Heart left ventricle (tissue), 16 donors: ENCODE measurements around the gene PFN2. TPM values are rescaled to one million over a fixed set of nuclear protein-coding genes. Genes with fewer than 3 reads are reported as not detected.
"Not testable (repeated sequence)": the region's sequence is repeated elsewhere in the genome, so short reads cannot be mapped to it uniquely, and the experiment has no call there.

ENCODE experiments used
- ATAC-seq, 4 donors: fragments of 200-7000 bp; cut with Tn5 transposase; one replicate each; pipeline ENCODE4 v1.9.1; 2020 to 2022; ENCODE audit warnings: moderate library complexity in 4 of 4, mild to moderate bottlenecking in 3 of 4, moderate number of reproducible peaks in 1 of 4
- DNase-seq, 5 donors: peaks; one replicate each; pipeline ENCODE4 v3.0.0-alpha.2; 2020
- H3K27ac ChIP-seq, 12 donors: fragments of 200-600 bp; sonication (generic) in 4 of 12; one replicate each; pipeline versions ENCODE4 v1.5.0 to v1.8.0; 2016 to 2022; ENCODE audit warnings: mild to moderate bottlenecking in 2 of 12
- H3K27me3 ChIP-seq, 9 donors: fragments of 200-600 bp; sonication (generic) in 2 of 9; one replicate each; pipeline versions ENCODE4 v1.5.1 to v1.8.0; 2016 to 2022; ENCODE audit warnings: mild to moderate bottlenecking in 3 of 9
- H3K36me3 ChIP-seq, 9 donors: fragments of 200-600 bp; sonication (generic) in 2 of 9; one replicate each; pipeline versions ENCODE4 v1.5.0 to v1.8.0; 2018 to 2022; ENCODE audit warnings: mild to moderate bottlenecking in 2 of 9
- H3K4me1 ChIP-seq, 12 donors: fragments of 200-600 bp; sonication (generic) in 4 of 12; one replicate each; pipeline versions ENCODE4 v1.5.0 to v1.8.0; 2016 to 2022; ENCODE audit warnings: mild to moderate bottlenecking in 3 of 12
- H3K4me3 ChIP-seq, 12 donors: fragments of 200-600 bp; sonication (generic) in 4 of 12; one replicate each; pipeline versions ENCODE4 v1.5.0 to v1.8.0; 2017 to 2022; ENCODE audit warnings: mild to moderate bottlenecking in 9 of 12, moderate library complexity in 4 of 12
- H3K9me3 ChIP-seq, 12 donors: fragments of 200-600 bp; sonication (generic) in 4 of 12; one replicate each; pipeline versions ENCODE4 v1.5.0 to v1.8.0; 2016 to 2022; ENCODE audit warnings: mild to moderate bottlenecking in 1 of 12
- CTCF ChIP-seq, 12 donors: fragments of 200-600 bp; sonication (generic) in 4 of 12; IDR thresholded peaks; one replicate each; pipeline versions ENCODE4 v1.5.0 to v1.8.0; 2018 to 2022; ENCODE audit warnings: antibody characterized with exemption in 12 of 12, mild to moderate bottlenecking in 5 of 12
- POLR2A ChIP-seq, 2 donors: fragments of 450-650 bp; IDR thresholded peaks; one replicate each; pipeline ENCODE4 v1.6.1; 2017; ENCODE audit warnings: antibody characterized with exemption in 2 of 2, mild to moderate bottlenecking in 2 of 2, moderate library complexity in 2 of 2
- WGBS, 4 donors: extraction: QIAGEN DNeasy Blood & Tissue Kit in 2 of 4; methylation state at CpG; one replicate each; pipeline versions ENCODE4 v1.1.5 to v1.1.7; 2013 to 2018; 5-methylcytosine and 5-hydroxymethylcytosine counted together
- intact Hi-C, 10 donors: fragments of 100-400 bp; cut with DNase I; formaldehyde crosslinking; loops; one replicate each; pipeline versions ENCODE4 v1.11.1 to v1.14.2; 2022
- polyA plus RNA-seq, 2 donors: library from polyadenylated mRNA; stranded (reverse); fragments of 200-250 nt; gene quantifications; one replicate each; pipeline ENCODE4 v1.2.3, GENCODE V29; 2013
- total RNA-seq, 9 donors: library from RNA; depleted of rRNA in 2 of 9; stranded (reverse); fragments of >200 nt in 2 of 9; fragmentation: NEBNext Ultra II Directional in 3 of 9; extraction: Animal tissue kit (Norgen Biotek cat#: 25700) in 3 of 9; gene quantifications; one replicate each; pipeline versions ENCODE4 v1.1.0 to v1.2.4, GENCODE V29; 2016 to 2023
- donor health status: ischemic (EF 13 %, LVEDD 7.1; RV severe dilation, severe dysfunction).
- donor health status: healthy with polysubstance abuse.
- donor health status: DM: no; HTN: yes; CAD: no.
- donor health status: DM: no; HTN: no; CAD: no.
- donor health status: ischemic (EF 25% LVEDD 6.9; RV normal size, moderate dysfunction).
- donor health status: ischemic (EF 25% LVEDD 5.7; RV mildly dilated, moderate dysfunction).
- donor health status: healthy.
- donor health status: DM: yes; HTN: yes; CAD: no.
- donor health status: ischemic (EF 35%, LVEDD 5.7; RV mildly dilated, moderate dysfunction).
- donor health status: nonischemic (EF 11% LVEDD 7.7; RV severe dilation, severe dysfunction).
- donor health status: DM: yes; HTN: yes; CAD: no.
- donor health status: PGD.
- donor health status: ischemic (EF 29% LVEDD 5.4; RV normal size, mild dysfunction).
- donor health status: nonischemic (EF 23%, LVEDD 6.1; RV moderate dilation, normal function).

The PFN2 gene
- total and polyA plus RNA-seq, 11 donors = 31.4 to 89.3 (median 66.1) TPM

GRCh38 chr3:149983628-149984027 is 12.9 kb upstream of the PFN2 start:
- TF ChIP-seq CTCF (IDR thresholded peaks at IDR 0.05) = no peak
- TF ChIP-seq POLR2A (IDR thresholded peaks at IDR 0.05) = no peak
- WGBS, 4 donors = 93 to 98% (median 94%) methylated on average over 4 of the region's 4 CpGs
- Histone ChIP-seq H3K4me3 (no peak overlapping the region), H3K4me1 (no peaks in the 10 kb centered on the region), H3K9me3 (peaks cover 0 to 6% (median 0%) of the 10 kb centered on the region in 12 donors), H3K36me3 (no peaks in the 10 kb centered on the region), H3K27ac (no peak overlapping the region), H3K27me3 (no peaks in the 10 kb centered on the region)
- ATAC-seq = no peak
- no peak for DNase-seq
- intact Hi-C loops = no loop called here

GRCh38 chr3:149983053-149983452 is 12.4 kb upstream of the PFN2 start:
- H3K27ac ChIP-seq, H3K9me3 ChIP-seq, DNase-seq, ATAC-seq, H3K36me3 ChIP-seq, H3K4me3 ChIP-seq, intact Hi-C loops, H3K4me1 ChIP-seq, H3K27me3 ChIP-seq: not testable (repeated sequence)
- WGBS, 4 donors = 95 to 96% (median 96%) methylated on average over 28 to 32 of the region's 32 CpGs

GRCh38 chr3:149981979-149982378 is 11.3 kb upstream of the PFN2 start:
- 76 to 84% (median 82%) methylated on average over 3 to 8 of the region's 10 CpGs for WGBS, 4 donors
- H3K36me3 ChIP-seq, H3K27ac ChIP-seq, H3K4me3 ChIP-seq, H3K9me3 ChIP-seq, intact Hi-C loops, H3K4me1 ChIP-seq, H3K27me3 ChIP-seq, DNase-seq: not testable (repeated sequence)
- ATAC-seq = peak in 2 of 4 donors; percentile 26 to 60

GRCh38 chr3:149977386-149977785 is 6.7 kb upstream of the PFN2 start:
- DNase-seq (no peak), ATAC-seq (no peak)
- intact Hi-C loops = loop anchor here in 1 of 10 donors (10.0 kb wide), 1 partner anchor 97 kb away; no protein-coding TSS in a partner anchor
- peaks cover 0 to 13% (median 0%) of the 10 kb centered on the region in 12 donors for H3K4me1 ChIP-seq
- no peaks in the 10 kb centered on the region for H3K36me3 ChIP-seq
- H3K9me3 ChIP-seq = peaks cover 0 to 6% (median 0%) of the 10 kb centered on the region in 12 donors
- no peak overlapping the region for H3K4me3 ChIP-seq
- H3K27me3 ChIP-seq = peaks cover 0 to under 1% (median 0%) of the 10 kb centered on the region in 9 donors
- no peak for TF ChIP-seq CTCF (IDR thresholded peaks at IDR 0.05)
- TF ChIP-seq POLR2A (IDR thresholded peaks at IDR 0.05) = no peak
- WGBS, 4 donors = 59 to 74% (median 62%) methylated on average over 2 of the region's 2 CpGs
- H3K27ac ChIP-seq = no peak overlapping the region

- intact Hi-C loops = loop anchor here in 1 of 10 donors (10.0 kb wide), 1 partner anchor 99 kb away; no protein-coding TSS in a partner anchor
- H3K4me1 ChIP-seq = peaks cover 0 to 21% (median 0%) of the 10 kb centered on the region in 12 donors
- ATAC-seq = no peak
- H3K27ac ChIP-seq = no peak overlapping the region
- H3K4me3 ChIP-seq = no peak overlapping the region
- no peak for DNase-seq
- TF ChIP-seq POLR2A (IDR thresholded peaks at IDR 0.05) (no peak), CTCF (IDR thresholded peaks at IDR 0.05) (no peak)
- H3K9me3 ChIP-seq = peaks cover 0 to 6% (median 0%) of the 10 kb centered on the region in 12 donors
- H3K36me3 ChIP-seq = no peaks in the 10 kb centered on the region
- peaks cover 0 to 15% (median 0%) of the 10 kb centered on the region in 9 donors for H3K27me3 ChIP-seq
These were observed 5.2 kb upstream of the PFN2 start for GRCh38 chr3:149975919-149976318.
